Activated CD4-positive, alpha-beta T cell treated with anti-CD3 and anti-CD28 coated beads for 48 hours (primary cell): ENCODE results near the gene PLA2G5.
"Not testable (repeated sequence)": the region's sequence is repeated elsewhere in the genome, so short reads cannot be mapped to it uniquely, and the experiment has no call there.

Experiments used
- DNase-seq: peaks from one replicate; pipeline ENCODE4 v3.0.0-alpha.2; 2020

The PLA2G5 gene

DNA sequence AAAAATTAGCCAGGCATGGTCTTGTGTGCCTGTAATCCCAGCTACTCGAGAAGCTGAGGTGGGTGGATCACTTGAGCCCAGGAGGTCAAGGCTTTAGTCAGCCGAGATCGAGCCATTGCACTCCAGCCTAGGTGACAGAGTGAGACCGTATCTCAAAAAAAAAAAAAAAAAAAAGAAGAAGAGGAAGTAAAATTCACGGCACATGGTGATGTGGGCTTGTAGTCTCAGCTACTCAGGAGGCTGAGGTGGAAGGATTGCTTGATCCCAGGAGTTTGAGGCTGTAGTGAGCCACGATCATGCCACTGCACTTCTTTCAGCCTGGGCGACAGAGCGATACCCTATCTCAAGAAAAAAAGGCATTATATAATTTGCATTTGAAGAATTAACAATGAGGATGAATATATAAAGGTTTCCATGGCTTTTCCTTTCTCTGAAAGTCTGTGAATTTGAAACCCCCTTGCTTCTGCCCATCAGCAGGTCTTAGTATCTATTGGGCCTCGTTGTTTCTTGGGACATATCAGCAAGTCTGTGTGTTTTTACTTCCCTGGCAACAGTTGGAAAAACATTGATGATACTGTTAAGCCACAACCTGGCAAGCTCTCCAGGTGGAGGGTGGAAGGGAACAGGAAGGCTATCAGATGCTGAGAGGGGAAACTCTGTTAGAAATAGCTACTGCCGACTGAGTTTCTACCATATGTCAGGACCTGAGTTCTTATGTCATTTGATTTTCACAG is 53.9 kb downstream of the PLA2G5 start:
- no peak for DNase-seq

- DNase-seq = no peak
Measured at GRCh38 chr1:20124456-20125057, 54.6 kb downstream of the PLA2G5 start.

DNA sequence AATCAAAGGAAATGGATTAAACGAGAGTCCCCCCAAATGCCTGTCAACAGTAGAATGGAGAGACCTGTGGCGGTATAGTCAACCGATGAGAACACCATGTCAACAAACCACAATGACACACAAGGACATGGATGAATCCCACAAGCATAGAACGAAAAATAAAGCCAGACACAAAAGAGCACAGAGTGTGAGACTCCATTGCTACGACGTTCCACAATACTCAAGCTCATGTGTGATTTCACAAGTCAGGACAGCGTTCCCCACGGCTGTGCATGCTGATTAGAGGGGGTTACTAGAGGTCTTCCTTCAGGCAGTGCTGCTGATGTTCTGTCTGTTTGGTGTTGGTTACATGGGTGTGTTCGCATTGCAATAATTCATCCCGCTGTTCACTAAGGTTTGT is 55.1 kb downstream of the PLA2G5 start:
- DNase-seq = no peak

- DNase-seq = no peak
Measured at GRCh38 chr1:20126041-20126805, 56.2 kb downstream of the PLA2G5 start.

DNA sequence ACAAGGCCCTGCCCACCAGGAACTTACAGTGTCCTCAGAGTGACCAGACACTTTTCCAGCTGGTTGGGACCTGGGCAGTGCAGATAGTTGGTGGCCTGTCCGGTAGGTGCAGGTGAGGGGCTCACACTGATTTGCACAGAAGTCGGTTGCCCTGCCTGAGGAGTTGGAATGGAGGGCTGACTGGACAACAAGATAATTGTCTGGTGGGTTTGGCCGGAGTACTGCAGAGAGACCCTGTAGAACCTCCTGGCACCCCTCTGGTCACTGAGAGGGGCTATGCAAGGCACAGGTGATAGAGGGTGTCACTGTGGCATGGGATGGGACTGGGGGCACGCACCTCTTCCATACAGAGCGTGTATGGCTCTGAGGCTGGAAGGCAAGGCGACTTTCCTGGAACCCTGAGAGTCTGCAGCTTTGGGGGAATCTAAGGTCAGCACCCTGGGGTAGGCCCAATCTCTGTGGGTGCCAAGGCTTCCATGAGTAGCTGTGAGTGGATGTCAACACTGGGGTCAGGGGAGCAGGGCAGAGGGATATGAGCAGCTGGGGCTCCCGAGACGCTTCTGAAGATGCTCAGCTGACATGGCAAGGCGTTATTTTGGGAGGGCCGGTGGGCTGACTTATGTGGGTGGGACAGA is 56.9 kb downstream of the PLA2G5 start:
- no peak for DNase-seq

GRCh38 chr1:20130518-20130917 is 60.5 kb downstream of the PLA2G5 start:
- not testable (repeated sequence) for DNase-seq

DNA sequence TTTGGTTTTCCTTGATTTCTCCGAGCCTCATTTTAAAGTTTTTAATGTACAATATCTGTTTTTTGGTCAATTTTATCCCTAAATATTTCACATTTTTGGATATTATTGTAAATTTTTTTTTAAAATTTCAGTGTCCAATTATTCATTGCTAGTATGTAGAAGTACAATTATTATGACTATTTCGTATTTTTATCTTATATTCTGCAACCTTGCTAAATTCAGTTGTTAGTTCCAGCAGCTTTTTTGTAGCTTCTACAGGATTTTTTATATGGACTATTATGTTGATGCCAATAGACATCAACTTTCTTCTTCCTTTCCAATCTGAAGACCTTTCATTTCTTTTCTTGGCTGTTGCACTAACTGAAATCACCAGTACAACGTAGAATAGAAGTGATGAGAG is 65.0 kb downstream of the PLA2G5 start:
- DNase-seq = no peak

- DNase-seq = no peak
Measured at GRCh38 chr1:20136249-20136648, 66.3 kb downstream of the PLA2G5 start.

- DNase-seq = no peak
Measured at GRCh38 chr1:20137055-20137454, 67.1 kb downstream of the PLA2G5 start.

GRCh38 chr1:20137604-20138003 is 67.6 kb downstream of the PLA2G5 start:
- no peak for DNase-seq

GRCh38 chr1:20138346-20138745 is 68.4 kb downstream of the PLA2G5 start:
- DNase-seq = no peak

- DNase-seq = no peak
Measured at GRCh38 chr1:20138961-20139550, 69.1 kb downstream of the PLA2G5 start, which contains the start of gene PLA2G2F. Gene PLA2G2F (plus strand): TSS chr1:20139323. CDS start chr1:20139428, 105 bp downstream.

- no peak for DNase-seq
Measured at GRCh38 chr1:20139776-20140612, 70.0 kb downstream of the PLA2G5 start.

DNA sequence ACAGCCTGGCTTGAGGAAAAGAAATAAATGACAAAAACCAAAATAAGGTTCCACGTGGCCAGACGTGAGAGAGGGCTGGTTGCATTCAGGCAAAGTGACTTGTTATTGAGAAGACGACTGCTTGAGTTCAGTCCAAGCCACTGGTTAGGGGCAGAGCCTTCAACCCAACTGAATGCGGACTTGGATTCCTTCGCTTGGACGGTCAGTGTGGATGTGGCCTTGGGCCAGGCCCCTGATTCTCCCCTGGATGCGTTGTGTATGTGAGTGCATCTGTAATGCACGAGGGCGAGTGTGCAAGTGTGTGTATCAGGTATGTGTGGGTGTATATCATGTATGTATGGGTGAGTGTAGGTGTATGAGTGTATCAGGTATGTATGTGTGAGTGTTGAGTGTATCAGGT is 71.0 kb downstream of the PLA2G5 start:
- DNase-seq = no peak

DNA sequence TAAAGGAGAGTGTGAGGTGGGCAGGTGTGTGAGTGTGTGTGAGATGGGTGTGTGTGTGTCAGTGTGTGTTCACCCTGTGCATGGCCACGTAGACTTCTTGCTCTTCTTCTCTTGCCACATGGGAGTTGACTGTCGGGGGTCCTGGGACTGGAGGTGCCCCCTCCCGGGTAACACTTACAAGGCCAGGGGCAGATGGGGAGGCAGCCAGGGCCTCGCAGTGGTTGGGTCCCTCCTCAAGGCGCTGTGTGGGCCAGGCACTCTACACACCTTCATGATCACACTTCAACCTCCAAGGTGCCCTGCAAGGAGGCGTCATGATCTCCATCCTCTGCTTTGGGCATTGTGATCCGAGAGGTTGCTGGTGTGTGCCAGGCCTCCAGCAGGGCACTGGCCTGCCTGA is 71.5 kb downstream of the PLA2G5 start:
- no peak for DNase-seq
